HG02884 (cell line): ENCODE data around the gene LRRC10.

ENCODE experiments used
- ATAC-seq: cut with Tn5 transposase; IDR thresholded peaks from one replicate; pipeline ENCODE4 v1.9.1; 2021; ENCODE audit warnings: mild to moderate bottlenecking, moderate library complexity; ENCODE audit not compliant: unreplicated experiment

The LRRC10 gene

DNA sequence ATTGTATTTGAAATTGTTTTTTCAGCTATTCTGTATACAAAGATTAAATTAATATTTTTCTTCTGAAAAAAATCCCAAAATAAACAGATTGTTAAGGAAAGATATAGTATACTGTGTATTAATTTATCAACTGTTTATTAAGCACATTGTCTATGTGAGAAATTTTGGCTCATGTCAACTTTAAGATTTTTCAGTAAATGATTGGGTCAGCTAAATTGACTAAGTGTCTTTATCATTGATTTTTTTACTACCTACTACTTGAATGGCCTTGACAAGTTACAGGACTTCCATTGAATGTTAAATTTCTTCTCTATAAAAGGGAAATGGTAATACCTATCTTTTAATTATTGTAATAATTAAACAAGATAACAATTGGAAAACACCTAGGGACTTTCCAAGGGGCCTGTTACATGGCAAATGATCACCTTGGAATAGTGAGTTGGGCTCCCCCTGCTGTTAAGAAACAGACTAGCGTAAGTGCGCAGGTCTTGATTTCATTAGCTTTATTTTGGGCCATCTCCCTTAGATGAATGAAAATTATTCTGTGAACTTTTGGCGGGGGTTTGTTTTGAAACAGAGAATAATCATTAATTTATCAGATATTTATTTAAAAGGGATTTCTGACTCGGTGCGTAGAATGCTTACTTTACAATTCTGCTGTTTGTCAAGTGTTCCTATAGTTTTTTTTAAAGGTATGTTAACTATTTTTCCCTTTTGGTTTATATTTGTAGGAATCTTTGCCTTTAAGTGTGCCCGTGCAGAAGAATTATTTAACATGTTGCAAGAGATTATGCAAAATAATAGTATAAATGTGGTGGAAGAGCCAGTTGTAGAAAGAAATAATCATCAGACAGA lies 39.9 kb downstream of the LRRC10 start:
- ATAC-seq, result no peak

DNA sequence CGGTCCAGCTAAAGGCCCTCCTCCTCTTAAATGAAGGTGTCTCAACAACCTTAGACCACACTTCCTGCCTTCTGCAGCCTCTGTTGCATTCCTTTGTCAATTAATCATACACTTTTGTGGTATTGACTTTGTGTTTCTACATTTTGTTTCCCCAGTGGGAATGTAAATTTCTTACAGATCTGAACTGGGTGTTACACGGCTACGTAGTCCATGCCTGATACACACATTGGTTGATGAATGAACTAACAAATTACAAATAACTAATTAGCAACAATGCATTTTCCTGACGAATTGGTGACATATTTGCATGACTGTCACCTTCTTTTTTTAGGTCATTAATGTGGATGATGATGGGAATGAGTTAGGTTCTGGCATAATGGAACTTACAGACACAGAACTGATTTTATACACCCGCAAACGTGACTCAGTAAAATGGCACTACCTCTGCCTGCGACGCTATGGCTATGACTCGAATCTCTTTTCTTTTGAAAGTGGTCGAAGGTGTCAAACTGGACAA lies 40.6 kb downstream of the LRRC10 start:
- no peak for ATAC-seq

DNA sequence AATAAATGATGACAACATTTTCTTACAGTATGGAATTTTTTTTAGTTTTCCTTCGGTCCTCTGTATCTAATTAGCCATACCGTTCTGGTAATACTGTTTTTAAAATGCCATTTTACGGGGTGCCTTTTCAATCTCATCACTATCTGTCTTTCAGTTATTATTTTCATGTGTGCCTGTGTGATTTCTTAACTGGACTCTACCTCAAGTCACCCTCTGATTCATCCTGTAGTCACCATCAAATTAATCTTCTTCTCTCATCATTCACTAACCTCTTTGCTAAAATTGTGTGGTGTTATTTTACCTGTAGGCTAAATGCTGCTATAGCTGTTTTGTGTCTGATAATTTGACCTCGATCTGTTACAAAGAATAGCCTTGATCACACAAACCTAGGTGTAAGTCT lies 41.5 kb downstream of the LRRC10 start:
- no peak for ATAC-seq

DNA sequence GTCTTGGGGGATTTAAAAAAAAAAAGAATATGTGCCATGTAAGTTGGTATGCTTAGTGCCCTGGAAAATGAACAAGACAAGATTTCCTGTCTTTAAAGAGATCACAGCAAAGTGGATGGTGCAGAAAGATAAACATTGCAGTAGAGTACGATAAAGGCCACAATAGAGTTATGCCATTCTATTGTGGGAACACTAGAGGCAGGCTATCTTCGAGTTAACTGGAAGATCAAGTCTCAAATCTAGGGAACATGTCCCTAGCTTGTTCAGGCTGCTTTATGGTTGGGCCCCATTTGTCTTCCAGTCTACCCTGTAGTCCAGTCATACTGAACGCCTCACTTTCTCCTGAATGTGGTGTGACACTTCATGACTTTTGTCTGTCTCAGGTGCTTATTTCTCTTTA lies 44.1 kb downstream of the LRRC10 start:
- no peak for ATAC-seq

DNA sequence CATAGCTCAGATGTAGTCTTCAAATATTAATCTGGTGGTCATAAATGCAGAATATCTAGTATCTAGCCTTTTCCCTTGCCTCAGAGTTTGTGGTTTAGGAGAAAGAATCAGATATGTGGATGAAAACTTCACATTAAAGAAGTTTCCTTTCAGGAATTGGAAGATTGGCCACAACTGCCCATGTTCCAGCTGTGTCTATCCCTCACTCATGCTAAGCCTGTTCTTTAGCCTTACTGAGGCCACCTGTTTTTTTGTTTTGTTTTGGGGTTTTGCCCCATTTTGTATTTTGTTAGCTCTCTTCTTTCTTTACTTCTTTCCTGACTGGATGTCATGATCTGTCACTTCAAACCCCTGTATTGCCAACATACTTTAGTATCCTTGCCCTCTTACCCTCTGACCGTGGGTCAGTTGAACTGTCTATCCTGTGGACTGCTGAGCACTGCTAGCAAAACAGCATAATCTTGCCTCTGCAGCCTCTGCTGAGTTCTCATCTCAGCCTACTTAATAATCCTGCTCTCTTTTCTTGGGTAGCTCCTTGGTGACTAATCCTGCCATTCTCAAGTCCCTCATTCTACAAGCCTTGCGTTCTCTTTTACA lies 47.4 kb downstream of the LRRC10 start:
- ATAC-seq, result no peak
